ENCODE data around the gene FGF18. TPM values are rescaled to one million over a fixed set of nuclear protein-coding genes. Genes with fewer than 3 reads are reported as not detected.

Gene FGF18
- total RNA-seq, 1 donor from 2014 or later: 0.33 TPM

- Mint-ChIP-seq H3K27me3 (no peaks in the 10 kb centered on the region), H3K4me3 (no peak overlapping the region), H3K27ac (no peak overlapping the region), H3K36me3 (ENCODE audit: low read depth) (no peaks in the 10 kb centered on the region), H3K9me3 (no peaks in the 10 kb centered on the region), H3K4me1 (no peaks in the 10 kb centered on the region)
- DNase-seq: no peak
- intact Hi-C loops (cut with micrococcal nuclease): no loop called here
These were observed 12.6 kb downstream of the FGF18 start for GRCh38 chr5:171432076-171432475.

- Mint-ChIP-seq H3K27me3 (no peaks in the 10 kb centered on the region), H3K27ac (no peak overlapping the region), H3K36me3 (ENCODE audit: low read depth) (no peaks in the 10 kb centered on the region), H3K4me1 (no peaks in the 10 kb centered on the region), H3K4me3 (no peak overlapping the region), H3K9me3 (no peaks in the 10 kb centered on the region)
- DNase-seq: no peak
- intact Hi-C loops (cut with micrococcal nuclease): no loop called here
These were observed 13.3 kb downstream of the FGF18 start for GRCh38 chr5:171432583-171433351.

- no peak overlapping the region for H3K4me3 Mint-ChIP-seq
- intact Hi-C loops (cut with micrococcal nuclease): no loop called here
- no peaks in the 10 kb centered on the region for H3K36me3 Mint-ChIP-seq (ENCODE audit: low read depth)
- DNase-seq: no peak
- H3K9me3 Mint-ChIP-seq: no peaks in the 10 kb centered on the region
- H3K27me3 Mint-ChIP-seq: no peaks in the 10 kb centered on the region
- H3K27ac Mint-ChIP-seq: no peak overlapping the region
- no peaks in the 10 kb centered on the region for H3K4me1 Mint-ChIP-seq
These were observed 13.9 kb downstream of the FGF18 start for GRCh38 chr5:171433352-171433698.

GRCh38 chr5:171433982-171434676 is 14.7 kb downstream of the FGF18 start:
- H3K9me3 Mint-ChIP-seq: no peaks in the 10 kb centered on the region
- H3K27ac Mint-ChIP-seq: no peak overlapping the region
- DNase-seq: no peak
- no peaks in the 10 kb centered on the region for H3K27me3 Mint-ChIP-seq
- no peaks in the 10 kb centered on the region for H3K4me1 Mint-ChIP-seq
- no peaks in the 10 kb centered on the region for H3K36me3 Mint-ChIP-seq (ENCODE audit: low read depth)
- intact Hi-C loops (cut with micrococcal nuclease): no loop called here
- no peak overlapping the region for H3K4me3 Mint-ChIP-seq

DNA sequence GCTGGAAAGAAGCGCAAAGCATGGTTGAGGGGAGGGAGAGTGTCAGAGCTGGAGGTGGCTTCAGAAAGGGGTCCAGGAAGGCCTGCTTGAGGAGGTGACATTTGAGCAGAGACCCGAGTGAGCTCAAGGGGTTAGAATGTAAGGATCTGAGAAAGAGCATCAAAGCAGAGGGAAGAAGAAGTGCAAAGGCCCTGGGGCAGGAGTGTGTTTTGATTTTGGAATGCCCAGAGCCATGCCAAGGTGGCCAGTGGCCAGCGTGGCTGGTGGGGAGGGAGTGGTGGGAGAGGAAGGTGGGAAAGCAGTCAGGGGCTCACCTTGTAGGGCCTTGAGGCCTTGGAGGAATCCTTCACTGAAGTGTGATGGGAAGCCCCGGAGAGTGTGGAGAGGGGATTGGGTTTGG is 15.4 kb downstream of the FGF18 start:
- no peak overlapping the region for H3K4me3 Mint-ChIP-seq
- no peaks in the 10 kb centered on the region for H3K36me3 Mint-ChIP-seq (ENCODE audit: low read depth)
- H3K4me1 Mint-ChIP-seq: no peaks in the 10 kb centered on the region
- no peak overlapping the region for H3K27ac Mint-ChIP-seq
- no peak for DNase-seq
- no peaks in the 10 kb centered on the region for H3K9me3 Mint-ChIP-seq
- H3K27me3 Mint-ChIP-seq: no peaks in the 10 kb centered on the region
- intact Hi-C loops (cut with micrococcal nuclease): no loop called here

DNA sequence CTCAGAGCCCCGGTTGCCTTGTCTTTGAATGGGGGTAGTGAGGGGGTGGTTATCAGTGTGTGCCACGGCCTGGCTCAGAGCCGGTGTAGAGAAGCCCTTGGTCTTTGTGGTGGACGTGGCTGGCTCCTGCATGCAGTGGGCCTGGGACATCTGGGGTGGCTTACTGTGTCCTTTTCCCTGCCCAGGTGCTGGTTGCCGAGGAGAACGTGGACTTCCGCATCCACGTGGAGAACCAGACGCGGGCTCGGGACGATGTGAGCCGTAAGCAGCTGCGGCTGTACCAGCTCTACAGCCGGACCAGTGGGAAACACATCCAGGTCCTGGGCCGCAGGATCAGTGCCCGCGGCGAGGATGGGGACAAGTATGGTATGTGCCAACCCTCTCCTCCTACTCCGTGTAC is 16.5 kb downstream of the FGF18 start:
- intact Hi-C loops (cut with micrococcal nuclease): no loop called here
- H3K27ac Mint-ChIP-seq: no peak overlapping the region

GRCh38 chr5:171436804-171437285 is 17.4 kb downstream of the FGF18 start:
- no peaks in the 10 kb centered on the region for H3K27me3 Mint-ChIP-seq
- intact Hi-C loops (cut with micrococcal nuclease): no loop called here
- H3K4me3 Mint-ChIP-seq: no peak overlapping the region
- no peak for DNase-seq
- no peaks in the 10 kb centered on the region for H3K9me3 Mint-ChIP-seq
- H3K4me1 Mint-ChIP-seq: no peaks in the 10 kb centered on the region
- no peak overlapping the region for H3K27ac Mint-ChIP-seq
- no peaks in the 10 kb centered on the region for H3K36me3 Mint-ChIP-seq (ENCODE audit: low read depth)

More for the DNA sequence above, 16.5 kb downstream of the FGF18 start:
- no peaks in the 10 kb centered on the region for H3K36me3 Mint-ChIP-seq (ENCODE audit: low read depth)
- H3K9me3 Mint-ChIP-seq: no peaks in the 10 kb centered on the region
- no peak for DNase-seq
- no peak overlapping the region for H3K4me3 Mint-ChIP-seq
- H3K27me3 Mint-ChIP-seq: no peaks in the 10 kb centered on the region
- H3K4me1 Mint-ChIP-seq: no peaks in the 10 kb centered on the region

DNA sequence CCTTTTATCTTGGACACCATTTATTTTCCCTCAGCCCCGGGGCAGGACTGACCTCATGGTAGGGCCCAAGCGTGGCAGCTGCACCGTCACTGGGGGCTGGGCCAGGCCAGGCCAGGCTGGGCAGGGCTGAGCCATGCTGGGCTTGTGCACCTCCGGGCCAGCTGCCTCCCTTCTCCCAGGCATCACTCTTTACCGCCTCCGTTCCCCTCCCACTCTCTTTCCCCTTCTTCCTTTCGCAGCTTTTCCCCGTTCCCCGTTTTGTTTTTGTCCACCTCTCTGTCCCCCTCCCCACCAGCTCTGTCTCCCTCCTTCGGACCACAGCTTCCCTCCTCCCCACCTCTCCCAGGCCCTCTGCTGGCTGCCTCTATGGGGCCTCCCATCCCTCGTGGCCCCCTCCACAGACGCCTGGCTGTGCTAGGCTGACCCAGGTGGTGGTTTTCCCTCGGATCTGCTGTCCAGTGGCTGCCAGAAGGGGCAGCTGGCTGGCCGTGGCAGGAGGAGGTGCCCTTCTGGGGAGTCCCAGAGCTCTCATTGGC is 17.9 kb downstream of the FGF18 start:
- Mint-ChIP-seq H3K4me1 (no peaks in the 10 kb centered on the region), H3K9me3 (no peaks in the 10 kb centered on the region), H3K27me3 (no peaks in the 10 kb centered on the region), H3K27ac (no peak overlapping the region), H3K4me3 (no peak overlapping the region), H3K36me3 (ENCODE audit: low read depth) (no peaks in the 10 kb centered on the region)
- intact Hi-C loops (cut with micrococcal nuclease): no loop called here
- no peak for DNase-seq

- Mint-ChIP-seq H3K9me3 (no peaks in the 10 kb centered on the region), H3K4me3 (no peak overlapping the region), H3K27me3 (no peaks in the 10 kb centered on the region), H3K27ac (no peak overlapping the region), H3K4me1 (no peaks in the 10 kb centered on the region), H3K36me3 (ENCODE audit: low read depth) (no peaks in the 10 kb centered on the region)
- DNase-seq: no peak
- intact Hi-C loops (cut with micrococcal nuclease): no loop called here
These were observed 19.3 kb downstream of the FGF18 start for GRCh38 chr5:171438738-171439137.

DNA sequence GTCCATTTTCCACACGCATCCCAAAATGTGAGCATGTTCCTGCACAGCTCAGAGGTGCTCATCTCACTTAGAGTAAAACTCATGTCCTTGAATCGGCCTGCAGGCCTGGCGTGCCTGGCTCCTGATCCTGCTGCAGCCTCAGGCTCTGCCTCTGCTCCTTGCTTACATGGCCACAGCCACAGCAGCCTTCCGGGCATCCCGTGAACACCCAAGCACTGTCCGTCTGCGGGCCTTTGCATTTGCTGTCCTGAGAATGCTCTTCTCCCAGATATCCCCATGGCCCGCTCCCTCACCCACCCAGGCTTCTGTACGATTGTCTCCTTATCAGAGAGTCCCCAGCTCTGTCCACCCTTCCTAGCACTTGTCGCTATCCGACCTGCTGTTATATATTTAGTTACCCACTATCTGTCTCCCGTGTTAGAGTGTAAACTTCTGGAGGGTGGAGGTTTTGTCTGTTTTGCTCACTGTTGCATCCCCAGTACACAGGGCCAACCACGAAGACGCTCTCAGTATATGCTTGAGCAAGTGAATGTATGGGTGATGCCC is 21.9 kb downstream of the FGF18 start:
- intact Hi-C loops (cut with micrococcal nuclease): no loop called here
- no peaks in the 10 kb centered on the region for H3K9me3 Mint-ChIP-seq
- no peaks in the 10 kb centered on the region for H3K4me1 Mint-ChIP-seq
- H3K27ac Mint-ChIP-seq: no peak overlapping the region
- DNase-seq: no peak
- H3K27me3 Mint-ChIP-seq: no peaks in the 10 kb centered on the region
- no peak overlapping the region for H3K4me3 Mint-ChIP-seq
- H3K36me3 Mint-ChIP-seq (ENCODE audit: low read depth): no peaks in the 10 kb centered on the region

DNA sequence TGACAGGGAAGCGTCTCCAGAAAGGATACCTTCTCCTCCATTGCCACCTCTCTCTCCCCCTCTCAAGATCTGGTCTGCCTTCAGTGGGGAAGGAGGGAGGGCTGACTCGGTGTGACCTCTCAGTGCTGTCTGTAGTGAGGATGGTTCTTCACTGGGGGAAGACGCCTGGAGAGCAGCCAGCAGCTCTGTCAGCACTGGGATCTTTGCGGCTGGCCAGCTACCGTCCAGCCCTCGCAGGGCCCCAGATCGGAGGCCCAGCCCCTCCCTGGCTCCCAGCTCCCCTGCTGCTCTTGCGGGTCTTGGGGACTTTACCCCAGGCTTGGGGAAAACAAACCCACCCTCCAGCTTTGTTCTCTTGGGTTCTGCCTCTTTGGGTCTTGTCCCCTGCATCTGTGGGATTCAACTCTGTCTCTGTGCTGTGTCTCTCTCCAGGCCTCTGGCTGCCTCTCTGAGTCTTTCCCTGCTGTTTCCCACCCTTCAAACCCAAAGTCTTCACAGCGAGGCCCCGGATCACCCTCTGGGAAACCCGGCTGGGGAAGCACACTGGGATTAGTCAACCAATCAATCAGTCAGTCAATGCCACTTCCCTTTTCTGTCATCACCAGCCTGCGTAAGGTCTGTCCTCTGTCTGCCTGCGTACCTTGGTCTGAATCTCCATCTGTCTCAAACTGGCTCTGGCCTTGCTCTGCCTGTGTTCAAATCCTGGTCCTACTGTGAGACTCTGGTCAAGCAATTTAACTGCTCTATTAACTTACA is 23.0 kb downstream of the FGF18 start:
- no peaks in the 10 kb centered on the region for H3K27me3 Mint-ChIP-seq
- no peak overlapping the region for H3K27ac Mint-ChIP-seq
- no peak overlapping the region for H3K4me3 Mint-ChIP-seq
- no peaks in the 10 kb centered on the region for H3K9me3 Mint-ChIP-seq
- DNase-seq: no peak
- no peaks in the 10 kb centered on the region for H3K36me3 Mint-ChIP-seq (ENCODE audit: low read depth)
- intact Hi-C loops (cut with micrococcal nuclease): no loop called here
- no peaks in the 10 kb centered on the region for H3K4me1 Mint-ChIP-seq

DNA sequence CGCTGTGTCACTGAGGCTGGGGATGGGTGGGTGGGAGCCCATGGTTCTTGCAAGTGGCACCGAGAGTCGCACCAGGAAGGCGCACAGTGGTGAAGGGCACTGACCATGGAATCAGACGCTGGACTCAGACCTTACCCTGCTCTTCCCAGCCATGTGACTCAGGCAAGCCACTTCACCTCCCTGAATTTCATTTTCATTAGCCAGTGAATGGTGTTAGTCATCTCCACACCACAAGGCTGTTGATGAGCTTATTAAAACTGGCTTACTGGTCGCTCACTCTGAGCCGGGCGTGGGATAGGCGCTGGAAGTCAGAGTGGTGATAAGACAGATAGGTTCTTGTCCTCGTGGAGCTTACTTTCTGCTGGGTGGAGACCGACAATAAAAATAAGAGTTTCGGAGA is 25.1 kb downstream of the FGF18 start:
- H3K4me1 Mint-ChIP-seq: no peaks in the 10 kb centered on the region

DNA sequence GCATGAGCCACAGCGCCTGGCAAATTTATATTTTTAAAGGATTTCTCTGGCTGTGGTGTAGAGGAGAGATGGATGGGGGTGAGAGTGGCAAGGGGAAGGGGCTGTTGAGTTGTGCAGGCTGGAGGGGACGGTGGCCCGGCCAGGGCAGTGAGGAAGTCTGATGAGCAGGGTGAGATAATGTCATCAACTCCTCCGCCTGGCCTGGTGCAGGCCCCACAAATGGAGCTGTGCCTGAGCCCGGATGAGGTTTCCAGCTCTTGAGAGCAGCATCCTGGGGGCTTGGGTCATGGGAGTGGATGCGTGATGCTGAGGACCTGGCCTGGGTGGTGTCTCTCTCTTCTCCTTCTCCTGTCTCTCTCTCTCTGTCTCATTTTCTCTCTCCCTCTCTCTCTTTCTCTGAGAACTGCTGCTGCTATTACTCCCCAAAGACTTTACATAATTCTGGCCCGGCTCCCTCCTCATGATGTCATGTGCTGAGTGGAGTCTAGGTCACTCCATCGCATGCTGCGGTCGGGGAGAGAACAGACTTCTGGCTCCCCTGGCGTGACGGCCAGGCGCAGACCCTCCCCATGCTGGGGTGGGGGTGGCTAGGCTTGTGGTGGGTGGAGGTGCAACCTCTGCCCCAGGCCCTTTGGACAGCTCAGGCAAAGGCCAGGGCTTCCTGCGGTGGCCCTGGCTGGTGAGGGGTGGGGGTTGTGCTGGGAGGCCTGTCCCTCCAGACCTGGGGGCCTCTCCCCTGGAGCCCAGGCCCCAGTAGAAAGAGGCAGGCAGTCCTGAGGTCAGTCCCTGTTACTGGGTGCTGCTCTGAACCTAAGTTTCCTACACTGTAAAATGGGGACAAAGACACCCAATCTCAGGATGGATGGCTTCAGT is 26.4 kb downstream of the FGF18 start:
- no peaks in the 10 kb centered on the region for H3K9me3 Mint-ChIP-seq
- DNase-seq: no peak
- no peak overlapping the region for H3K4me3 Mint-ChIP-seq
- no peak overlapping the region for H3K27ac Mint-ChIP-seq
- intact Hi-C loops (cut with micrococcal nuclease): no loop called here
- peaks cover 21% of the 10 kb centered on the region for H3K27me3 Mint-ChIP-seq
- H3K4me1 Mint-ChIP-seq: no peaks in the 10 kb centered on the region
- no peaks in the 10 kb centered on the region for H3K36me3 Mint-ChIP-seq (ENCODE audit: low read depth)

More for the DNA sequence above, 25.1 kb downstream of the FGF18 start:
- H3K36me3 Mint-ChIP-seq (ENCODE audit: low read depth): no peaks in the 10 kb centered on the region
- H3K27me3 Mint-ChIP-seq: peaks cover 13% of the 10 kb centered on the region
- H3K27ac Mint-ChIP-seq: no peak overlapping the region
- H3K4me3 Mint-ChIP-seq: no peak overlapping the region
- no peak for DNase-seq
- intact Hi-C loops (cut with micrococcal nuclease): no loop called here
- H3K9me3 Mint-ChIP-seq: no peaks in the 10 kb centered on the region

Data from activated CD4-positive, alpha-beta T cell treated with anti-CD3 and anti-CD28 coated beads, Interleukin-2, amount 10 ng/mL, durations not matched to agents 24 days and 14 days (primary cell).